Endothelial cell of umbilical vein (primary cell): ENCODE results near the gene TOP3B. TPM values are rescaled to one million over a fixed set of nuclear protein-coding genes. Genes with fewer than 3 reads are reported as not detected.

Source experiments
- BruUV-seq: library from RNA; stranded (reverse); fragments of 400-500 nt; replicated peaks from 2 replicates; lab custom pipeline; 2021; lab: Mats Ljungman, UMichigan
- CTCF ChIA-PET: fragments of 300-600, 350-600 bp; sonication (Branson Sonifier 250); formaldehyde crosslinking; loops from one replicate; lab custom pipeline; 2021; ENCODE audit warnings: antibody characterized with exemption, inconsistent platforms; lab: Charles Lee
- POLR2A ChIA-PET: fragments of 300-600, 350-600 bp; sonication (Branson Sonifier 250); formaldehyde crosslinking; loops from one replicate; lab custom pipeline; 2021; ENCODE audit warnings: antibody characterized with exemption, inconsistent platforms; lab: Charles Lee
- DNase-seq: peaks from one replicate; pipeline ENCODE4 v3.0.0-alpha.2; 2011; ENCODE audit warnings: low read depth, low spot score
- FAIRE-seq: peaks from 2 replicates; lab custom pipeline; 2011; peaks lifted over from hg19 to GRCh38; lab: Jason Lieb, UNC
- H2AFZ ChIP-seq: 2 replicates; pipeline ENCODE4 v1.6.0; 2012; ENCODE audit warnings: low read depth, low read length, control low read depth, inconsistent platforms
- H3K27ac ChIP-seq: 2 replicates; pipeline ENCODE4 v1.5.1; 2011; ENCODE audit warnings: low read depth, mild to moderate bottlenecking, control low read depth, low read length, moderate library complexity; ENCODE audit not compliant: insufficient read depth
- H3K27me3 ChIP-seq, 2 experiments: 2 replicates each; pipeline versions ENCODE4 v1.6.0 to v1.6.1; 2011; ENCODE audit warnings: low read length in 2 of 2, mixed read lengths in 1 of 2; ENCODE audit not compliant: control insufficient read depth in 2 of 2, insufficient read depth in 2 of 2
- H3K36me3 ChIP-seq, 2 experiments: 2 replicates in 1 of 2; 3 replicates in 1 of 2; pipeline ENCODE4 v1.5.1; 2011; ENCODE audit warnings: low read length in 2 of 2, mild to moderate bottlenecking in 1 of 2, moderate library complexity in 1 of 2; ENCODE audit not compliant: control insufficient read depth in 2 of 2, insufficient read depth in 2 of 2; ENCODE audit errors: extremely low read depth in 1 of 2
- H3K4me1 ChIP-seq: 3 replicates; pipeline ENCODE4 v1.5.1; 2011; ENCODE audit warnings: mild to moderate bottlenecking, low read length; ENCODE audit not compliant: control insufficient read depth, insufficient read depth; ENCODE audit errors: extremely low read depth
- H3K4me2 ChIP-seq: 2 replicates; pipeline ENCODE4 v1.6.1; 2011; ENCODE audit warnings: low read length, control low read depth, mixed read lengths; ENCODE audit not compliant: insufficient read depth
- H3K4me3 ChIP-seq, 3 experiments: fragments of 200-600 bp in 1 of 3; sonication (generic), shearing (Covaris generic) in 1 of 3; replicated peaks in 1 of 3; 2 replicates each; pipeline ENCODE4 v1.5.1; 2011 to 2016; ENCODE audit warnings: control low read depth in 3 of 3, low read length in 3 of 3, mild to moderate bottlenecking in 2 of 3, inconsistent platforms in 1 of 3, low read depth in 1 of 3, moderate library complexity in 1 of 3; ENCODE audit not compliant: insufficient read depth in 1 of 3
- H3K79me2 ChIP-seq: 2 replicates; pipeline ENCODE4 v1.6.0; 2012; ENCODE audit warnings: low read length, inconsistent platforms; ENCODE audit not compliant: control insufficient read depth, insufficient read depth
- H3K9ac ChIP-seq: replicated peaks from 2 replicates; pipeline ENCODE3; 2011; ENCODE audit warnings: low read length, control low read depth; ENCODE audit not compliant: insufficient read depth; ENCODE audit errors: extremely low read depth
- H3K9me1 ChIP-seq: replicated peaks from 3 replicates; pipeline ENCODE4 v1.6.0; 2011; ENCODE audit warnings: mild to moderate bottlenecking, low read length; ENCODE audit not compliant: control insufficient read depth, insufficient read depth; ENCODE audit errors: extremely low read depth
- H3K9me3 ChIP-seq: replicated peaks from 2 replicates; pipeline ENCODE4 v1.5.1; 2012; ENCODE audit warnings: low read length, inconsistent platforms; ENCODE audit not compliant: control insufficient read depth, insufficient read depth
- H4K20me1 ChIP-seq: replicated peaks from 2 replicates; pipeline ENCODE3; 2011; ENCODE audit warnings: mild to moderate bottlenecking, low read length; ENCODE audit not compliant: control insufficient read depth, insufficient read depth; ENCODE audit errors: extremely low read depth
- EZH2 ChIP-seq: IDR thresholded peaks from 2 replicates; pipeline ENCODE4 v1.6.1; 2012; ENCODE audit warnings: borderline replicate concordance, low read depth, mild to moderate bottlenecking, moderate library complexity, low read length, inconsistent platforms; ENCODE audit not compliant: severe bottlenecking
- FOS ChIP-seq: IDR thresholded peaks from 2 replicates; pipeline ENCODE4 v1.6.1; 2011; ENCODE audit warnings: mild to moderate bottlenecking, low read length, moderate library complexity, borderline replicate concordance; ENCODE audit not compliant: insufficient read depth
- GATA2 ChIP-seq: IDR thresholded peaks from 2 replicates; pipeline ENCODE4 v1.7.0; 2011; ENCODE audit warnings: low read depth, mild to moderate bottlenecking, moderate library complexity, mixed read lengths, low read length; ENCODE audit not compliant: insufficient read length, insufficient read depth
- JUN ChIP-seq: IDR thresholded peaks from 2 replicates; pipeline ENCODE4 v1.6.1; 2011; ENCODE audit warnings: borderline replicate concordance, low read depth; ENCODE audit not compliant: insufficient read length, insufficient read depth
- MYC ChIP-seq: IDR thresholded peaks from one replicate; pipeline ENCODE4 v1.6.1; 2011; ENCODE audit warnings: mild to moderate bottlenecking, low read depth, low read length
- POLR2A ChIP-seq: IDR thresholded peaks from 2 replicates; pipeline ENCODE4 v1.6.1; 2012; ENCODE audit warnings: low read depth, mild to moderate bottlenecking, control low read depth, low read length
- POLR2AphosphoS5 ChIP-seq: IDR thresholded peaks from 2 replicates; pipeline ENCODE4 v1.6.1; 2012; ENCODE audit warnings: low read depth, mild to moderate bottlenecking, control low read depth, low read length, moderate library complexity; ENCODE audit not compliant: insufficient read depth
- dilution Hi-C: fragments of 300-500 bp; cut with MboI; formaldehyde crosslinking; loops from one replicate; pipeline ENCODE4 v1.15.0; 2019; ENCODE audit warnings: low sequenced_read_pairs; ENCODE audit not compliant: extremely low pct_ligation_motif_present
- intact Hi-C: fragments of 100-400 bp; cut with micrococcal nuclease; formaldehyde crosslinking; loops from one replicate; pipeline ENCODE4 v1.10.0; 2022
- polyA plus RNA-seq, 4 experiments: library from polyadenylated mRNA; depleted of rRNA in 3 of 4; stranded (reverse) in 3 of 4; unstranded in 1 of 4; fragments of >200 nt; gene quantifications; 2 replicates each; pipeline versions ENCODE4 v1.2.1 to v1.2.3, GENCODE V29; 2011 to 2012; ENCODE audit warnings: missing spikeins in 1 of 4
- total RNA-seq: library from RNA; stranded (reverse); gene quantifications from 2 replicates; pipeline ENCODE4 v1.2.3, GENCODE V29; 2021
- TF ChIP-seq, protein P1 (sequence below): IDR thresholded peaks from 2 replicates; pipeline ENCODE4 v1.6.1; 2011; ENCODE audit not compliant: insufficient read depth, insufficient read length
- TF ChIP-seq, protein P2 (sequence below), 2 donors: IDR thresholded peaks; 1 replicate in 1 of 2; 2 replicates in 1 of 2; pipeline ENCODE4 v1.5.1; 2011; ENCODE audit warnings: low read length in 2 of 2, mild to moderate bottlenecking in 2 of 2, moderate library complexity in 2 of 2, control low read depth in 1 of 2, inconsistent platforms in 1 of 2, low read depth in 1 of 2; ENCODE audit not compliant: insufficient read depth in 1 of 2; ENCODE audit errors: extremely low read depth in 1 of 2

TOP3B gene
- total and polyA plus RNA-seq, 2 donors (not counting 3 experiments of a cell fraction or from before 2014, with no cell fraction given), result 25.2 to 56.5 TPM

DNA sequence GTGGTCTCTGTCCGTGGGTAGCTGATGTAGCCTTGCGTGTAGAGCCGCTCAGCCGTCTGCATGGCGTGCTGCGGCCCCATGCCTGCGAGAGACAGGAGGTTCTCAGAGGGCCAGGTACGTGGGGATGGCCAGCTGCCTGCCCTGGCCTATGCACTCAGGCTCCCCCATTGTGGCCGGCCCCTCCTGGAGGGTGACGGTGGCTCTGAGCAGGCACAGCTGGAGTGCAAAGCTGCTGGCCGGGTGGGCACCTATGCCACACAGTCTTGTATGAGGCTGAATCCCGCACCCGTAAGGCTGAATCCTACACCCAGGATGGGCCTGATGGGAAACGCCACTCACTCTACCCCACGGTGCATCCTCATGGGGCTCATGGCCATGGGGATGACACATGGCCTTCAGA, 18.4 kb downstream of the TOP3B start:
- BruUV-seq, result no TSS peak
- no peak overlapping the region for H3K9ac ChIP-seq
- peaks cover 18 to 57% of the 10 kb centered on the region in 2 experiments for H3K36me3 ChIP-seq
- H3K4me3 ChIP-seq, result no peak overlapping the region
- FAIRE-seq (no peak), DNase-seq (no peak)
- ChIA-PET CTCF (interaction anchor here (1.6 kb wide), 1 partner anchor 12 kb away, joined by 5 read pairs; the partner anchor contains the start of gene PPM1F), POLR2A (no interaction called here)
- no peak overlapping the region for H3K27ac ChIP-seq
- intact Hi-C loops, result no loop called here
- no peaks in the 10 kb centered on the region for H4K20me1 ChIP-seq
- no peaks in the 10 kb centered on the region for H3K79me2 ChIP-seq
- no peak overlapping the region for H2AFZ ChIP-seq
- H3K9me1 ChIP-seq, result no peaks in the 10 kb centered on the region
- no peak for TF ChIP-seq JUN
- no peak for TF ChIP-seq EZH2
- TF ChIP-seq, protein P1, sequence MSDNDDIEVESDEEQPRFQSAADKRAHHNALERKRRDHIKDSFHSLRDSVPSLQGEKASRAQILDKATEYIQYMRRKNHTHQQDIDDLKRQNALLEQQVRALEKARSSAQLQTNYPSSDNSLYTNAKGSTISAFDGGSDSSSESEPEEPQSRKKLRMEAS, result no peak
- no peak for TF ChIP-seq POLR2A
- TF ChIP-seq GATA2, result no peak
- no peak for TF ChIP-seq POLR2AphosphoS5
- no peak for TF ChIP-seq FOS
- no peak for TF ChIP-seq MYC
- TF ChIP-seq, protein P2, sequence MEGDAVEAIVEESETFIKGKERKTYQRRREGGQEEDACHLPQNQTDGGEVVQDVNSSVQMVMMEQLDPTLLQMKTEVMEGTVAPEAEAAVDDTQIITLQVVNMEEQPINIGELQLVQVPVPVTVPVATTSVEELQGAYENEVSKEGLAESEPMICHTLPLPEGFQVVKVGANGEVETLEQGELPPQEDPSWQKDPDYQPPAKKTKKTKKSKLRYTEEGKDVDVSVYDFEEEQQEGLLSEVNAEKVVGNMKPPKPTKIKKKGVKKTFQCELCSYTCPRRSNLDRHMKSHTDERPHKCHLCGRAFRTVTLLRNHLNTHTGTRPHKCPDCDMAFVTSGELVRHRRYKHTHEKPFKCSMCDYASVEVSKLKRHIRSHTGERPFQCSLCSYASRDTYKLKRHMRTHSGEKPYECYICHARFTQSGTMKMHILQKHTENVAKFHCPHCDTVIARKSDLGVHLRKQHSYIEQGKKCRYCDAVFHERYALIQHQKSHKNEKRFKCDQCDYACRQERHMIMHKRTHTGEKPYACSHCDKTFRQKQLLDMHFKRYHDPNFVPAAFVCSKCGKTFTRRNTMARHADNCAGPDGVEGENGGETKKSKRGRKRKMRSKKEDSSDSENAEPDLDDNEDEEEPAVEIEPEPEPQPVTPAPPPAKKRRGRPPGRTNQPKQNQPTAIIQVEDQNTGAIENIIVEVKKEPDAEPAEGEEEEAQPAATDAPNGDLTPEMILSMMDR (IDR thresholded peaks at IDR 0.05; ENCODE audit: extremely low read depth in 1 of 2, insufficient read depth in 1 of 2, low read depth in 1 of 2, low read length in 2 of 2), result no peak
- dilution Hi-C loops, result no loop called here
- H3K4me2 ChIP-seq, result no peak overlapping the region
- no peaks in the 10 kb centered on the region for H3K4me1 ChIP-seq
- H3K27me3 ChIP-seq, result no peaks in the 10 kb centered on the region
- H3K9me3 ChIP-seq, result no peaks in the 10 kb centered on the region
